ENCODE data around the gene INPP5A.

INPP5A gene

GRCh38 chr10:132536877-132537683 is 507 bp upstream of the INPP5A start:
- peak; percentile 97 for DNase-seq

DNA sequence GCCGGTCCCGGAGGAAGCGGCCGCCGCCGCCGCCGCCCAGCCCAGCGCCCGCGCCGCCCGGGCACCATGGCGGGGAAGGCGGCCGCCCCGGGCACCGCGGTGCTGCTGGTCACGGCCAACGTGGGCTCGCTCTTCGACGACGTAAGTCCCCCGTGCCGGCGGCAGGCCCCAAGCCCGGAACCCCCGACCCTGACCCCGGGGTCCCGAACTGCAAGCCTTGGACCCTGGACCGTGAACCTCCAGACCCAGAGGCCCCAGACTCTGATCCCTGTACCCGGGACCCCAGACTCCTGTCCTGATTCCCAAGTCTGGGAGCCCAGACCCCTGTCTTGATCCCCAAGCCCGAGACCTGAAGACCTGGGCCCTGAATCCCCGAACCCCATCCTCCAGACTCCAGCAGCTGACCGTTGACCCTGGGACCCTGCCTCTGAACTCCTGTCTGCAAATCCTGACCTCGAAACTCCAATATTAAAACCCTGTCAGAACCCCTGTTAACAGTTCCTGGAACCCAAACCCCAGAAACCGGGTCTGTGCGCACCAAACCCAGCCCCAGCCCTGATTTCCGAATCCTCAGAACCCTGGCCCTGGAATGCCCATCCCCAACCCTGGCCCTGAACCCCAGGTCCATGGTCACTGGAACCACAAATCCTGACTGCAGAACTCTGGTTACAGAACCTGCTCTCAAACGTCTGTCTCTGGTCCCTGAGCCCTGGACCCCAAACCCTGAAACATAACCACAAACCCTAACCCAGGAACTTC is 623 bp downstream of the INPP5A start:
- no peak for DNase-seq

DNA sequence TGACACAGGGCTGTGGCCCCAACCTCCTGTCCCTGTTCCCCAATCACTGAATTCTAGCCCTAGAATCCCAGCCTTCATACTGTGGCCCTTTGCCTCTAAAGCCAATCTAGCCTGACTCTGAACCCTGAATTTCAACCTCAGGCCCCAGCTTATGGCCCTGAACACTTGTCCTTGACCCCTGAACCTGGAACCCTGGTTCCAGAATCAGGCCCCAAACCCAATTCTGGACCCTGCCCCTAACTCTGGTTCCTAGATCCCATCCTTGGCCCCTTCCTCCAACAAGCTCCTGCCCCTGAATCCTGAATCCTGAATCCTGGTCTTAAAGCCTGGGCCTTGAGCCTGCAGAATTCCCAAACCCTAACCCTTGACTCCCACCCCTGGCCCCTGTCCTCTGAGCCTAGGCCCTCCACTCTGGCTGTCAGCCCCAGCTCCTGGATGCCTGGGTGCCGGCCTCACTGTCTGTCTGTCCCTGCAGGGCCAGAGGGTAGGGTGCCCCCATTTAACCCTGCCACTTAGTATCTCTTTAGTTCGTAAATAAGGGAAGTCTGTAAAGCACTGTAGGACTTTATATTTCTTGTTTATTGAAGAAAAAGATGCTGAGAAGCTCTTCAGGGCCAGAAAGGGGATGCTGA is 1.3 kb downstream of the INPP5A start:
- DNase-seq = no peak

DNA sequence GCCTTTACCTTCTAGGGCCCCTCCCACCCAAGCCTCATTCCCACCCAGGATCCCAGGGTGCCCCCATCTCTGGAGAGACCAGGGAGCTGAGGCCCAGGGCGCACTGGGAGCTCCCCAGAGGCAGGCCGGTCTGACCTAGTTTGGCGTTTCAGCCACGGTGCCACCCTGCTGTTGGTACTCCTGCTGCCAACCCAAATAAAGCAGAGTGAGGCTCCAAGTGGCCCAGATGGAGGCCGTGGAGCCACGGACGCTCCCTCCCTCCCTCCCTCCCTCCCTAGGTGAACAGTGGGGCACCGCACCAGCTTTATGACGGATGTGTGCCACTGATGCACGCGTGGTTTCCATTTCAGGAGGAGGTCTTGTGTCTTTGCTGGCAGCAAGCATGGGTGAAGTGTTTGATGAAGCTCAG is 1.8 kb downstream of the INPP5A start:
- DNase-seq = no peak

DNA sequence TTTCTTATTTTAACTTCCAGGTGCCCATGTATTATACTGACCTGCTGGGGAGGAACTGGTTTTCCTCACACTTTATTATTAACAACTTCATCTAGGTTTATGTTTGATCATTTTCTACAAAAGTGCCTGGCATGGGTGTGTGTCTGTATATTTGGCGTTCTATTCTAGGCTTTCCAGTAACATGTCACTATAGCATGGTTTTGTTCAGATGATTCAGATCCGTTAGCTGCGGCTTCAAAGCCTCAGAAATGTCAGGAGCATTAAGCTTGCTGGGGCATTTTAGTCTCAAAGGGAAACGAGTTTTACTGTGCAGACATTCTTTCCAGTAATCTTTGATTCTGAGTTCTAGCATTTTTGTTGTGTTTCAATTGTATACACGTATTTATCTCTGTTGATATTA is 2.3 kb downstream of the INPP5A start:
- DNase-seq = no peak

DNA sequence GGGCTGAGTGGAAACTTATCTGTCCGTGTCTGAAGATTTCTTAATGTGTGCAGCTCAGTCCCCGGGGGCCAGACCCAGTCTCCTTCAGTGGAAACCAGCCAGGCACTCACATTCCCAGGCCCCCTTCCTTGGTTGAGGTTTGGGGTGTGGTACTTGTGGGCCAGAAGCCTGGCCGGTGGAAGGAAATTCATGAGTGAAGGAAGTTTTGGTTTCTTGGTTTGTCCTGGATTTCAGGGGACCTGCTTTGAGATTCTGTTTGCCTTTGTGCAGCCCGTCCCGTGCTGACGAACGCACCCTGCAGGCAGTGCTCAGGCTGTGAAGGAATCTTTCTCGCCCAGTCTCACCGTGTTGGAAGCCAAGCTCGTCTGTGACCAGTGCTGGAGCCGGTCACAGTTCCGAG is 2.9 kb downstream of the INPP5A start:
- DNase-seq = no peak

DNA sequence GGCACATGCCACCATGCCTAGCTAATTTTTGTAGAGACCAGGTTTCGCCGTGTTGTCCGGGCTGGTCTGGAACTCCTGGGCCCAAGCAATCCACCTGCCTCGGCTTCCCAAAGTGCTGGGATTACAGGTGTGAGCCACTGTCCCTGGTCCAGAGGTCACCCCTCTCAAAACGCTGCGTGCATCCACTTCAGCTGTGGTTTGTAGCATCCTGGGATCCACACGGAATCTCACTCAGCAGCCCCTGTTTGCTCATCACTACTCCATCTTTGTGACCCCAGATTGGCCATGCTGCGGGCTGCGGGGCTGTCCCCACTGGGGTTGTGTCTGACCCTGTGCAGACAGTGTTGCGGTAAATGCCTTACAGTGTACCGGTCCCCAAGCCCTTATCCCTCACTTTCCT is 3.5 kb downstream of the INPP5A start:
- no peak for DNase-seq

GRCh38 chr10:132541601-132542011 is 4.0 kb downstream of the INPP5A start:
- peak; percentile 46 for DNase-seq

DNA sequence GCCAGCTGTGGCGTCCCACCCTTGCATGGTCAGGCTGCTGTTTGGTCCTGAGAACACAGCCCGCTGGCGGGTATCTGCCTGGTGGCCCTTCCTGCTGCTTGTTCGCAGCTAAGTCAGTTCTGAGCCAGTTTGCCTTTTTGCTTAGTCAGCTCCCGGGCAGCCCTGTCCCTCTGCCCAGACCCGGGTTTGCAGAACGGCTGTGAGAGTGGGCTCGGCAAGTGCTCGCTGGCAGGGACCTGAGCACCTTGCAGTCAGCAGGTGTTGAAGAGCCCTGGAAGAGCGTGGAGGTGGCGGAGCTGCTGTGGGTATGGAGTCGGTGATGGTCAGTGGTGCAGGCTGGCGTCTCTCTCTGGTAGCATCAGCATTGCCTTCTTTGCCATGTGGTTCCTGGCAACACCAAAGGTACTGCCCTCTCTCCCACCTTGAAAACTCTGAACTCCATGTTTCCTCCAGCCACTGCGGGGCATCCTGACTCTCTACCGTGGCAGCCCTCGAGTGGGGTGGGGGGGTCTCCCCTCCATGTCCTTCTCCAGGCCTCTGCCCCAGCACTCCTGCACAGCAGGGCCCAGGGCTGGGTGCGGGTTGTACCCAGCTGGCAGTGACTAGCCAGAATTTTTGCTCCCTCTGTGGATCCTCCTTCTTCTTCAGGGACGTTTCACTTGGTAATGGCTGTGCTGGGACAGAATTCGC is 4.6 kb downstream of the INPP5A start:
- no peak for DNase-seq

- DNase-seq = no peak
Observed at GRCh38 chr10:132542819-132543218, 5.2 kb downstream of the INPP5A start.

DNA sequence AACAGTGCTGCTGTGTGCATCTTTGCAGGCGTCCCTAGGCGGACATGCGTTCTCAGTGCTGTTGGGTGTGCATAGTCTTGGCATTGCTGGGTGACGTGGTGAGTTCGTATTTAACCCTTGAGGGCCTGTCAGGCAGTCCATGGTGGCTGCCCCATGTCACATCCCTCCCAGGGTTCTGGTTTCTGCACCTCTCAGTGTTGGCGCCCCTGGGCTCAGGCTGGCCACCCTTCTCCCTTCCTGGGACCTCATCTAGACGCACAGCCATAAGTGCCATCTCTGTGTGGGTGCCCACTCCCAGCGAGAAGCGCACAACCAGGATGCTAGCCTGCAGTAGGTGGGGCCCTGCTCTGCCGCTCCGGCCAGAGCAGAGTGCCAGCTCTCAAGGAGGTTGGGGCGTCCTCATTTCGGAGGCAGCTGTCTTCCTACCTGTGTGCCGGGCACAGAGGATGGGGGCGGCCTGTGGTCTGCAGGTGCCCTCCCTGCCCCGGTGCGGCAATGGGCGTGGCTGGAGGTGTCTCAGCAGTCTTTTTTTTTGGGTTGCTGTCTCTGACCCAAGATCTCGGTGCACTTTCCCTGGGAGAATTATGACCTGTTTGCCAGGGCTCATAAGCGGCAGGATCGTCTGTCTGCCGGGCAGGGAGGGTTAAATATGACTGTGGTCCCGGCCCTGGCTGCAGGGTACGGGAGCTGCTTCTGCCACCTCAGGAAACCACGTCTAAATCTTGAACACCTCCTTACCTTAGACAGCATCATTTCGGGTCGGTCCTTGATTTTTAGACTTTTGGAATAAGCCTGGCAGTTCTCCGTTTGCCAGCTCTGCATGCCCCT is 6.5 kb downstream of the INPP5A start:
- DNase-seq = no peak

- no peak for DNase-seq
Observed at GRCh38 chr10:132544744-132545658, 7.4 kb downstream of the INPP5A start.

GRCh38 chr10:132545659-132546367 is 8.2 kb downstream of the INPP5A start:
- DNase-seq = no peak

DNA sequence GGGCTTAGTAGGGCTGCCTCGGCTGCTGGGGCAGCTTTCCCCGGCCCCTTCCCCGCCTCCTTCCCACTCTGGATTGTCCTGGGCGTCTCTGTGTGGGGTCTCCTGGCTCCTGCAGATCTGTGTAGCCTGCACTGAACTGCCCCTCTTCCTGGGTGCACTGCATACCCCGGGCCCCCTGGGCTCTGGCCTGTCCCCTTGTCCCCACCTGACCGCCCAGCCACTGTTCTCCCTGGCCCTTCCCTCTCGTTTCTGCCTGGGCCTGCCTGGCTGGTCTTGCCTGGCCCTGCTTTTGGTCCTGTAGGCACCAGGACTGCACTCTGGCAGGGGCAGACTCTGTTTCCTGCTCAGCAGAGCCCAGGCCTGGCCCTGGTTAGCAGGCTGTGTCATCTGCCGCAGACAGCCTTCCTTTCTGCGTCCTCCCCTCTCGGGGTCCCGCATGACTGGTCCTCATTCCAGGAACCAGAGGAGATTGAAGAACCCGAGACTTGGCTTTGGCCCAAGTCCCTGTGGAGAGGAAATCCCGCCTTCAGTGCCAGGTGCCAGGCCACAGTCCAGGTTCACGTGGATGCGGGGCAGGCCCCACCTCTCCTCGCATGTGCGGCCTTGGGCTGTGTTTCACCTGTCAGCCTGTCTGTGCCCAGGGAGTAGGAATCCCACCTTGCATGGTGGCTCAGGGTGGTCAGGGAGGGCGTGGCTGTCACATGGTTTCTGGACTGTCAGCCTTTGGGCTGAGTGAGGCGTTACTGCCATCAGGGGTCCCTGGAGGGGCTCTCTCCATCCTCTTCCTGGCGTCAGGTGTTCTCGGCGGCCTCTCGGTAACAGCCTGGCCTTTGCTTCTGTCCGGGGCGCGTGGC is 9.2 kb downstream of the INPP5A start:
- DNase-seq = no peak

- no peak for DNase-seq
Observed at GRCh38 chr10:132547421-132547861, 9.9 kb downstream of the INPP5A start.

GRCh38 chr10:132548106-132548823 is 10.7 kb downstream of the INPP5A start:
- DNase-seq = no peak

DNA sequence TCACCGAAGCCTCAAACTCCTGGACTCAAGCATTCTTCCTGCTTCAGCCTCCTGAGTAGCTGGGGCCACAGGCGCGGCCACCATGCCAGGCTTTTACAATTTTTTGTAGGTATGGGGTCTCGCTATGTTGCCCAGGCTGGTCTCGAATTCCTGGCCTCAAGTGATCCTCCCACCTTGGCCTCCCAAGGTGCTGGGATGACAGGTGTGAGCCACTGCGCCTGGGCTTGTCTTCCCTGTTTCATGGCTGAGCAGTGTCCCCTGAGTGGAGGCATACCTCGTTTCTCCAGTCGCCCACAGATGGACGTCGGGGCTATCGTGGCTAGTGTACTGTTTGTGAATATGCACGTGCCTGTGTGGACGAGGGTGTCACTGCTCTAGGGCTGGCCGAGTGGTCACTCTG is 11.3 kb downstream of the INPP5A start:
- no peak for DNase-seq

DNA sequence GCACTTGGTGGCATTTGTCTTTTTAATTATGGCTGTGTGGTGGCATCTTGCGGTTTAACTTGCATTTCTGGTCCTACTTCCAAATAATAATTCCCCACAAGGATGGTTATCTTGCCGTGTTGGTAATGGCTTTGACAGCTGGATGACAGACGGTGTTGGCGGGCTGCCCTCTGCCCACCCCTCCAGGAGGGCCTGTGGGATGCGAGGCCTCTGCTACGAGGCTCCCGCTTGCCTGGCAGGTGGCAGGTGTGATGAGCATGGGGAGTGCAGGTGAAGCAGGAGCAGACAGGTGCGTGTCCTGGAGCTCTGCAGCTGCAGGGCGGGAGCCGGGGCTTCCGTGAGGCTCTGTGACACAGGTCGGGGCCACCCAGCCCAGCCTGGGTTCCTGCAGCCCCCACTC is 11.8 kb downstream of the INPP5A start:
- peak; percentile 12 for DNase-seq

Measured in NCI-H146 (cell line).